WTC11 (cell line): ENCODE data around the gene COL5A1.

Experiments
- CTCF ChIP-seq: fragments of 200-600 bp; IDR thresholded peaks from 2 replicates; pipeline ENCODE4 v1.8.0; 2022; ENCODE audit warnings: antibody characterized with exemption
- FOXJ3 ChIP-seq: sonication (generic); formaldehyde crosslinking; IDR thresholded peaks from 2 replicates; pipeline ENCODE4 v1.9.0; 2021; ENCODE audit warnings: missing genetic modification reagents, mild to moderate bottlenecking, borderline replicate concordance
- USF2 ChIP-seq: sonication (generic); formaldehyde crosslinking; IDR thresholded peaks from 2 replicates; pipeline ENCODE4 v1.8.1; 2023; ENCODE audit warnings: mild to moderate bottlenecking, missing genetic modification reagents, moderate library complexity
- ZNF532 ChIP-seq: fragments of 250-450 bp; sonication (Bioruptor Pico); IDR thresholded peaks from 2 replicates; pipeline ENCODE4 v1.9.0; 2021; ENCODE audit warnings: mild to moderate bottlenecking, borderline replicate concordance
- ZNF671 ChIP-seq: fragments of 250-450 bp; sonication (Bioruptor Pico); IDR thresholded peaks from 2 replicates; pipeline ENCODE4 v1.8.0; 2021; ENCODE audit warnings: mild to moderate bottlenecking
- TF ChIP-seq, protein P1 (sequence below): sonication (generic); formaldehyde crosslinking; IDR thresholded peaks from 2 replicates; pipeline ENCODE4 v1.8.1; 2022; ENCODE audit warnings: low read depth, mild to moderate bottlenecking, moderate library complexity, missing genetic modification reagents, borderline replicate concordance
- TF ChIP-seq, protein P2 (sequence below): fragments of 250-450 bp; sonication (Bioruptor Pico); IDR thresholded peaks from 2 replicates; pipeline ENCODE4 v1.8.0; 2021; ENCODE audit warnings: mild to moderate bottlenecking
- TF ChIP-seq, protein P3 (sequence below): sonication (generic); formaldehyde crosslinking; IDR thresholded peaks from 2 replicates; pipeline ENCODE4 v1.8.1; 2023; ENCODE audit warnings: mild to moderate bottlenecking, missing genetic modification reagents

DNA sequence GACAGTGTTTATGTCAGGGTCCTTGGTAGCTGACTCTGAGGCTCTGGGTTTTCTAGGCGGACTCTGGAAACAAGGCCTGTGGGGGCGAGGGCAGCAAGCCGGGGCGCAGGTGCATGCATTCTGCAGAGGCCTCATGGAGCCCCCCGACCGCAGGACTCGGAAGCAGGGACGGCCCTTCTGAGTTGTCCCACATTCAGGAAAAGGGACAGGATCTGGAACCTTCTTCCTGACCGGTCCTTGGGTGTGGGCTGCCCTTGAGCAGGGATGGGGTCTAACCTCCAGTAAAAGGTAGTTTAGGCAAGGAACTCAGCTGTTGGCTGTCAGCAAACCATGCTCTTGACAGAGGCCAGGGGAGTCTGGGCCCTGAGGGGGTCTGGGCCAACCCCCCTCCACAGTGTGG is 7.4 kb upstream of the COL5A1 start:
- TF ChIP-seq CTCF (no peak), FOXJ3 (CRISPR knock-in tag) (no peak), ZNF532 (CRISPR knock-in tag) (no peak), USF2 (CRISPR knock-in tag) (no peak), ZNF671 (CRISPR knock-in tag) (no peak)
- TF ChIP-seq, protein P1, sequence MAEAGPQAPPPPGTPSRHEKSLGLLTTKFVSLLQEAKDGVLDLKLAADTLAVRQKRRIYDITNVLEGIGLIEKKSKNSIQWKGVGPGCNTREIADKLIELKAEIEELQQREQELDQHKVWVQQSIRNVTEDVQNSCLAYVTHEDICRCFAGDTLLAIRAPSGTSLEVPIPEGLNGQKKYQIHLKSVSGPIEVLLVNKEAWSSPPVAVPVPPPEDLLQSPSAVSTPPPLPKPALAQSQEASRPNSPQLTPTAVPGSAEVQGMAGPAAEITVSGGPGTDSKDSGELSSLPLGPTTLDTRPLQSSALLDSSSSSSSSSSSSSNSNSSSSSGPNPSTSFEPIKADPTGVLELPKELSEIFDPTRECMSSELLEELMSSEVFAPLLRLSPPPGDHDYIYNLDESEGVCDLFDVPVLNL, result no peak
- TF ChIP-seq, protein P2, sequence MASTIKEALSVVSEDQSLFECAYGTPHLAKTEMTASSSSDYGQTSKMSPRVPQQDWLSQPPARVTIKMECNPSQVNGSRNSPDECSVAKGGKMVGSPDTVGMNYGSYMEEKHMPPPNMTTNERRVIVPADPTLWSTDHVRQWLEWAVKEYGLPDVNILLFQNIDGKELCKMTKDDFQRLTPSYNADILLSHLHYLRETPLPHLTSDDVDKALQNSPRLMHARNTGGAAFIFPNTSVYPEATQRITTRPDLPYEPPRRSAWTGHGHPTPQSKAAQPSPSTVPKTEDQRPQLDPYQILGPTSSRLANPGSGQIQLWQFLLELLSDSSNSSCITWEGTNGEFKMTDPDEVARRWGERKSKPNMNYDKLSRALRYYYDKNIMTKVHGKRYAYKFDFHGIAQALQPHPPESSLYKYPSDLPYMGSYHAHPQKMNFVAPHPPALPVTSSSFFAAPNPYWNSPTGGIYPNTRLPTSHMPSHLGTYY, result no peak
- TF ChIP-seq, protein P3, sequence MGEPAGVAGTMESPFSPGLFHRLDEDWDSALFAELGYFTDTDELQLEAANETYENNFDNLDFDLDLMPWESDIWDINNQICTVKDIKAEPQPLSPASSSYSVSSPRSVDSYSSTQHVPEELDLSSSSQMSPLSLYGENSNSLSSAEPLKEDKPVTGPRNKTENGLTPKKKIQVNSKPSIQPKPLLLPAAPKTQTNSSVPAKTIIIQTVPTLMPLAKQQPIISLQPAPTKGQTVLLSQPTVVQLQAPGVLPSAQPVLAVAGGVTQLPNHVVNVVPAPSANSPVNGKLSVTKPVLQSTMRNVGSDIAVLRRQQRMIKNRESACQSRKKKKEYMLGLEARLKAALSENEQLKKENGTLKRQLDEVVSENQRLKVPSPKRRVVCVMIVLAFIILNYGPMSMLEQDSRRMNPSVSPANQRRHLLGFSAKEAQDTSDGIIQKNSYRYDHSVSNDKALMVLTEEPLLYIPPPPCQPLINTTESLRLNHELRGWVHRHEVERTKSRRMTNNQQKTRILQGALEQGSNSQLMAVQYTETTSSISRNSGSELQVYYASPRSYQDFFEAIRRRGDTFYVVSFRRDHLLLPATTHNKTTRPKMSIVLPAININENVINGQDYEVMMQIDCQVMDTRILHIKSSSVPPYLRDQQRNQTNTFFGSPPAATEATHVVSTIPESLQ (CRISPR knock-in tag), result no peak
